Measurements from ENCODE around the gene C1orf52.

C1orf52 gene

GRCh38 chr1:85259118-85259911, at the start of gene C1orf52:
Gene C1orf52, minus strand, starts transcription at chr1:85259662. Its CDS starts 29 bp downstream, at chr1:85259633.
- H3K27ac Mint-ChIP-seq: peak within 1 kb of the TSS; percentile 97
- peak; percentile 96 for ATAC-seq
- peaks cover 31% of the 10 kb centered on the region for H3K4me1 Mint-ChIP-seq
- H3K9me3 Mint-ChIP-seq: no peaks in the 10 kb centered on the region
- peak within 1 kb of the TSS; percentile 92 for H3K4me3 Mint-ChIP-seq
- DNase-seq (ENCODE audit: low spot score in 2 of 2): peak; percentile 97
- H3K36me3 Mint-ChIP-seq: peaks cover 65% of the 10 kb centered on the region

- Mint-ChIP-seq H3K27ac (no peak overlapping the region), H3K36me3 (no peaks in the 10 kb centered on the region), H3K9me3 (no peaks in the 10 kb centered on the region), H3K4me1 (peaks cover 9% of the 10 kb centered on the region), H3K4me3 (no peak overlapping the region)
- no peak for ATAC-seq
- DNase-seq (ENCODE audit: low spot score in 2 of 2): no peak
Observed at GRCh38 chr1:85308833-85309350, 49.4 kb upstream of the C1orf52 start.

GRCh38 chr1:85307987-85308832, 48.7 kb upstream of the C1orf52 start:
- ATAC-seq (peak; percentile 93), DNase-seq (ENCODE audit: low spot score in 2 of 2) (peak; percentile 48 to 81)
- Mint-ChIP-seq H3K27ac (no peak overlapping the region), H3K9me3 (no peaks in the 10 kb centered on the region), H3K4me1 (peaks cover 9% of the 10 kb centered on the region), H3K36me3 (no peaks in the 10 kb centered on the region), H3K4me3 (peak overlapping the region; percentile 39)

GRCh38 chr1:85306236-85306635, 46.8 kb upstream of the C1orf52 start:
- no peak overlapping the region for H3K27ac Mint-ChIP-seq
- H3K4me3 Mint-ChIP-seq: no peak overlapping the region
- no peaks in the 10 kb centered on the region for H3K36me3 Mint-ChIP-seq
- DNase-seq (ENCODE audit: low spot score in 2 of 2) (no peak), ATAC-seq (no peak)
- no peaks in the 10 kb centered on the region for H3K9me3 Mint-ChIP-seq
- H3K4me1 Mint-ChIP-seq: peaks cover 9% of the 10 kb centered on the region

GRCh38 chr1:85303440-85304162, 44.1 kb upstream of the C1orf52 start:
- DNase-seq (ENCODE audit: low spot score in 2 of 2) (no peak), ATAC-seq (no peak)
- Mint-ChIP-seq H3K4me1 (peaks cover 18% of the 10 kb centered on the region), H3K27ac (no peak overlapping the region), H3K9me3 (no peaks in the 10 kb centered on the region), H3K36me3 (no peaks in the 10 kb centered on the region), H3K4me3 (no peak overlapping the region)

- H3K27ac Mint-ChIP-seq: no peak overlapping the region
- DNase-seq (ENCODE audit: low spot score in 2 of 2): no peak
- H3K36me3 Mint-ChIP-seq: peaks cover 8% of the 10 kb centered on the region
- H3K4me1 Mint-ChIP-seq: peaks cover 29% of the 10 kb centered on the region
- H3K4me3 Mint-ChIP-seq: no peak overlapping the region
- H3K9me3 Mint-ChIP-seq: no peaks in the 10 kb centered on the region
- ATAC-seq: no peak
Observed at GRCh38 chr1:85300140-85300539, 40.7 kb upstream of the C1orf52 start.

GRCh38 chr1:85297855-85298629, 38.6 kb upstream of the C1orf52 start:
- Mint-ChIP-seq H3K36me3 (peaks cover 8% of the 10 kb centered on the region), H3K4me3 (peak overlapping the region; percentile 53), H3K4me1 (peaks cover 29% of the 10 kb centered on the region), H3K9me3 (no peaks in the 10 kb centered on the region), H3K27ac (peak overlapping the region; percentile 85)
- DNase-seq (ENCODE audit: low spot score in 2 of 2) (peak; percentile 56 to 89), ATAC-seq (peak; percentile 99)

- DNase-seq (ENCODE audit: low spot score in 2 of 2) (no peak), ATAC-seq (no peak)
- H3K4me1 Mint-ChIP-seq: peaks cover 29% of the 10 kb centered on the region
- peaks cover 8% of the 10 kb centered on the region for H3K36me3 Mint-ChIP-seq
- H3K4me3 Mint-ChIP-seq: peak overlapping the region; percentile 53
- H3K9me3 Mint-ChIP-seq: no peaks in the 10 kb centered on the region
- H3K27ac Mint-ChIP-seq: peak overlapping the region; percentile 85
Observed at GRCh38 chr1:85297538-85297854, 38.0 kb upstream of the C1orf52 start.

GRCh38 chr1:85296980-85297379, 37.5 kb upstream of the C1orf52 start:
- DNase-seq (ENCODE audit: low spot score in 2 of 2) (no peak), ATAC-seq (no peak)
- Mint-ChIP-seq H3K27ac (peak overlapping the region; percentile 85), H3K36me3 (peaks cover 8% of the 10 kb centered on the region), H3K4me3 (peak overlapping the region; percentile 53), H3K9me3 (no peaks in the 10 kb centered on the region), H3K4me1 (peaks cover 29% of the 10 kb centered on the region)

GRCh38 chr1:85295654-85296053, 36.2 kb upstream of the C1orf52 start:
- H3K27ac Mint-ChIP-seq: no peak overlapping the region
- H3K9me3 Mint-ChIP-seq: no peaks in the 10 kb centered on the region
- no peak overlapping the region for H3K4me3 Mint-ChIP-seq
- DNase-seq (ENCODE audit: low spot score in 2 of 2) (no peak), ATAC-seq (no peak)
- H3K36me3 Mint-ChIP-seq: peaks cover 8% of the 10 kb centered on the region
- peaks cover 29% of the 10 kb centered on the region for H3K4me1 Mint-ChIP-seq

GRCh38 chr1:85295006-85295431, 35.6 kb upstream of the C1orf52 start:
- no peak for ATAC-seq
- peaks cover 31% of the 10 kb centered on the region for H3K4me1 Mint-ChIP-seq
- DNase-seq (ENCODE audit: low spot score in 2 of 2): no peak
- no peak overlapping the region for H3K27ac Mint-ChIP-seq
- H3K4me3 Mint-ChIP-seq: no peak overlapping the region
- H3K9me3 Mint-ChIP-seq: no peaks in the 10 kb centered on the region
- peaks cover 8% of the 10 kb centered on the region for H3K36me3 Mint-ChIP-seq

- no peak overlapping the region for H3K27ac Mint-ChIP-seq
- DNase-seq (ENCODE audit: low spot score in 2 of 2): no peak
- H3K4me3 Mint-ChIP-seq: no peak overlapping the region
Observed at GRCh38 chr1:85290826-85291225, 31.4 kb upstream of the C1orf52 start.

GRCh38 chr1:85289848-85290335, 30.4 kb upstream of the C1orf52 start:
- H3K27ac Mint-ChIP-seq: no peak overlapping the region
- no peak overlapping the region for H3K4me3 Mint-ChIP-seq
- no peaks in the 10 kb centered on the region for H3K9me3 Mint-ChIP-seq

More at GRCh38 chr1:85290826-85291225, 31.4 kb upstream of the C1orf52 start:
- Mint-ChIP-seq H3K4me1 (peaks cover 11% of the 10 kb centered on the region), H3K9me3 (no peaks in the 10 kb centered on the region), H3K36me3 (no peaks in the 10 kb centered on the region)
- ATAC-seq: no peak

GRCh38 chr1:85289207-85289847, 29.9 kb upstream of the C1orf52 start:
- DNase-seq (ENCODE audit: low spot score in 2 of 2) (no peak), ATAC-seq (peak; percentile 95)
- Mint-ChIP-seq H3K4me1 (peaks cover 11% of the 10 kb centered on the region), H3K9me3 (no peaks in the 10 kb centered on the region), H3K36me3 (no peaks in the 10 kb centered on the region), H3K4me3 (no peak overlapping the region), H3K27ac (no peak overlapping the region)

More at GRCh38 chr1:85289848-85290335, 30.4 kb upstream of the C1orf52 start:
- no peak for DNase-seq (ENCODE audit: low spot score in 2 of 2)
- Mint-ChIP-seq H3K36me3 (no peaks in the 10 kb centered on the region), H3K4me1 (peaks cover 11% of the 10 kb centered on the region)
- peak; percentile 81 for ATAC-seq
